Panc1 (cell line): ENCODE results near the gene CXorf49B. TPM values are rescaled to one million over a fixed set of nuclear protein-coding genes. Genes with fewer than 3 reads are reported as not detected.
"Not testable (repeated sequence)": the region's sequence is repeated elsewhere in the genome, so short reads cannot be mapped to it uniquely, and the experiment has no call there.

Source experiments
- ATAC-seq: fragments of 200-7000 bp; cut with Tn5 transposase; 2 replicates; pipeline ENCODE4 v1.9.1; 2020; ENCODE audit warnings: mild to moderate bottlenecking, moderate library complexity
- BruUV-seq: library from RNA; stranded (reverse); fragments of 400-500 nt; replicated peaks from 2 replicates; lab custom pipeline; 2021; lab: Mats Ljungman, UMichigan
- CTCF ChIA-PET: fragments of 300-600 bp; sonication (Branson Sonifier 250); formaldehyde crosslinking; loops from one replicate; lab custom pipeline; 2022; ENCODE audit warnings: antibody characterized with exemption; lab: Charles Lee
- POLR2A ChIA-PET: fragments of 300-600 bp; sonication (Branson Sonifier 250); formaldehyde crosslinking; loops from one replicate; lab custom pipeline; 2022; ENCODE audit warnings: antibody characterized with exemption; lab: Charles Lee
- DNase-seq: peaks from one replicate; pipeline ENCODE4 v3.0.0-alpha.2; 2010; ENCODE audit warnings: low read depth, low spot score
- H3K27ac ChIP-seq: 2 replicates; pipeline ENCODE4 v1.5.1; 2011; ENCODE audit warnings: mild to moderate bottlenecking, low read length, inconsistent platforms
- H3K27me3 ChIP-seq: fragments of 200-500 bp; sonication (Bioruptor generic); 2 replicates; pipeline ENCODE4 v1.6.0; 2014; ENCODE audit warnings: low read length, inconsistent platforms; ENCODE audit not compliant: control insufficient read depth, insufficient read depth
- H3K36me3 ChIP-seq: fragments of 200-500 bp; sonication (Bioruptor generic); 2 replicates; pipeline ENCODE4 v1.5.1; 2014; ENCODE audit warnings: inconsistent platforms, mild to moderate bottlenecking, low read length, moderate library complexity; ENCODE audit not compliant: control insufficient read depth, insufficient read depth
- H3K4me1 ChIP-seq: 2 replicates; pipeline ENCODE4 v1.5.1; 2011; ENCODE audit warnings: inconsistent platforms, mild to moderate bottlenecking, low read length, moderate library complexity; ENCODE audit not compliant: control insufficient read depth, insufficient read depth
- H3K4me3 ChIP-seq, 2 experiments: 2 replicates each; pipeline ENCODE4 v1.5.1; 2011 to 2012; ENCODE audit warnings: low read depth in 2 of 2, low read length in 2 of 2, mild to moderate bottlenecking in 2 of 2, inconsistent platforms in 1 of 2, moderate library complexity in 1 of 2
- H3K9me3 ChIP-seq: fragments of 200-500 bp; sonication (Bioruptor generic); 2 replicates; pipeline ENCODE4 v1.5.1; 2014; ENCODE audit warnings: low read depth, mild to moderate bottlenecking, inconsistent platforms, low read length, moderate library complexity; ENCODE audit not compliant: control insufficient read depth, insufficient read depth
- in situ Hi-C: cut with HindIII; loops from 2 replicates; pipeline ENCODE4 v1.10.0; 2016; ENCODE audit warnings: low sequenced_read_pairs, low pct_unique_long_range_greater_than_20kb
- intact Hi-C: fragments of 100-400 bp; cut with micrococcal nuclease; formaldehyde crosslinking; loops from one replicate; pipeline ENCODE4 v1.10.0; 2022; ENCODE audit not compliant: unreplicated experiment
- total RNA-seq: library from RNA; stranded (reverse); gene quantifications from one replicate; pipeline ENCODE4 v1.2.1, GENCODE V29; 2021; ENCODE audit not compliant: unreplicated experiment

The CXorf49B gene
- total RNA-seq, 1 experiment from 2014 or later = not detected

DNA sequence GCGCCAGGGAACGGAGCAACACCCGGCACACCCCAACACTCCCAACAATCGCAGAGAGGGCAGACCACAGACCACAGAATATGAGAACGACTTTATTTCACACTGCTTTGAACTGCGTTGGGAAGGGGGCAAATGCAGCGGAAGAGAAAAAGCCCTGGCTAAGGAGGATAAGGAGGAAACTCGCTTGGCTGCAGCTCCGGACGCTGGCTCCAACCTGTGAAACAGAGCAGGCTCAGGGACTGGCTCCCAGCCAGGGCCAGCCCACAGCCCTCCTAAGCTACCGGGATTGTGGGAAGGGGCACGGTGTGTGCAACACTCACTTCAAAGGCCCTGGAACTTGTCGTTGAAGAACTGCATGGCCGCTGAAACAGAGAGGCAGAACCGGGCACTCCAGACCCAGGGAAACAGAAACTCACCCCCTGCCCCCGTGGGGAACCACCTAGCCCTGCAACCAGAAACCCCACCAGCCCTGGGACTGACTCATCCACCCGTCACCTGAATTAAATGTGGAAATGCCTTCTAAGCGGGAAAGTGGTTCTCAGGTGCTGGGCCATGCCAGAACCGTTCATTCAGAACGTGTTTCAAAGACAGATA, 2.4 kb upstream of the CXorf49B start:
- DNase-seq, H3K4me1 ChIP-seq, POLR2A ChIA-PET, H3K27ac ChIP-seq, H3K4me3 ChIP-seq, CTCF ChIA-PET, intact Hi-C loops, BruUV-seq, ATAC-seq, H3K27me3 ChIP-seq, H3K9me3 ChIP-seq, in situ Hi-C loops, H3K36me3 ChIP-seq: not testable (repeated sequence)

DNA sequence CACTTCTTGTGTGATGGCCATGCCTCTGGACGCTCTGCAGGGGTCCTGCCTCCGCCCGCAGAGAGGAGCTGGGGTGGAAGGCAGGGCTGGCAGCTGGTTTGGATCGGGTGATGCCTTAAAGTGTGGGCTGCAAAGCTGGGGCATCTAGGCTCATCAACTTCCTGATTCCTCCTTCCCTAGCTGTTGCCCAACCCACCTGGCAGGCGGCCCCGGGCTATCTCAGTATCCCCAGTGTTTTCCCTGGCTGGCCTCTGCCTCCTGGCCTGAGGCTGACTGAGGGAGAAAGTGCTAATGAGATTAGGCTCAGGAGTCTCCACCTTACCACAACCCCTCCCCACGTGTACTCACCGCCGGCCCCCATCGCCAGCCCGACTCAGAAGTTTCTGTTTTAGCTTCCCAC, 1.7 kb downstream of the CXorf49B start:
- H3K4me1 ChIP-seq, H3K27ac ChIP-seq, ATAC-seq, H3K27me3 ChIP-seq, H3K4me3 ChIP-seq, H3K9me3 ChIP-seq, DNase-seq, BruUV-seq, in situ Hi-C loops, H3K36me3 ChIP-seq, CTCF ChIA-PET, intact Hi-C loops, POLR2A ChIA-PET: not testable (repeated sequence)

DNA sequence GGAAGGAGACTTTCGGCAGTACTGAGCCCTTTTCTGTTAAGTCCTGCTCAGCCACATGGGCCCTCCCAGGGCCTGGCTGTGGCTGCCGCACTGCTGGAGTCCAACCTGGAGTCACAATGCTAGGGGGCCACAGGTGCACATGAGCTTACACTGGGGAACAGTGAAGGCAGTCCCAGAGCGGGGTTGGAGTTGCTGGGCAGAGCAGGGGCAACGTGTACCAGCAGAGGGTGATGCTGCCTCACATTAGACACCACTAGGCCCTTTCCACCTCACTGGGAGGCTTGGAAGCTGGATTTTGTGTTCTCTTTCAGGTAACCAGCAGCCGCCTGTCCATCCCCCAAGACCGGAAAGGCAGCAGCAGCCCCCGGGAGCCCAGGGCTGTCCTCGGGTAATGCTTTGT, 2.5 kb downstream of the CXorf49B start:
- BruUV-seq, intact Hi-C loops, H3K4me1 ChIP-seq, CTCF ChIA-PET, H3K4me3 ChIP-seq, DNase-seq, H3K27ac ChIP-seq, POLR2A ChIA-PET, H3K36me3 ChIP-seq, H3K9me3 ChIP-seq, H3K27me3 ChIP-seq, in situ Hi-C loops: not testable (repeated sequence)
- peak; percentile 84 for ATAC-seq

DNA sequence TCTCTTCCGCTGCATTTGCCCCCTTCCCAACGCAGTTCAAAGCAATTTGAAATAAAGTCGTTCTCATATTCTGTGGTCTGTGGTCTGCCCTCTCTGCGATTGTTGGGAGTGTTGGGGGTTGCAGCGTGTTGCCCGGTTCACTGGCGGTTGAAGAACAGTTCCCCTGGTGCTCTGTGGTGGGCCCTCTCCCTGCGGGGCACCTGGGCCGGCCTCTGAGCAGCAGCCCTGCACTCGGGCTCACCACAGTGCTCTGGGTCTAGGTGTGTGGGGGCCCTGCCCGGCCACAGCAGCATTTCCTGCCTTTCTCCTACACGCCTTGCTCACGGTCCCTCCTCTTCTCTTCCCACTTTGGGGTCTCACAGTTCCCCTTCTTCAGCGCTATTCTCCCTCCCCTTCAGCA, 4.0 kb downstream of the CXorf49B start:
- BruUV-seq, H3K27ac ChIP-seq, H3K4me3 ChIP-seq, intact Hi-C loops, H3K27me3 ChIP-seq, in situ Hi-C loops, H3K9me3 ChIP-seq, H3K36me3 ChIP-seq, CTCF ChIA-PET, H3K4me1 ChIP-seq, ATAC-seq, POLR2A ChIA-PET, DNase-seq: not testable (repeated sequence)

DNA sequence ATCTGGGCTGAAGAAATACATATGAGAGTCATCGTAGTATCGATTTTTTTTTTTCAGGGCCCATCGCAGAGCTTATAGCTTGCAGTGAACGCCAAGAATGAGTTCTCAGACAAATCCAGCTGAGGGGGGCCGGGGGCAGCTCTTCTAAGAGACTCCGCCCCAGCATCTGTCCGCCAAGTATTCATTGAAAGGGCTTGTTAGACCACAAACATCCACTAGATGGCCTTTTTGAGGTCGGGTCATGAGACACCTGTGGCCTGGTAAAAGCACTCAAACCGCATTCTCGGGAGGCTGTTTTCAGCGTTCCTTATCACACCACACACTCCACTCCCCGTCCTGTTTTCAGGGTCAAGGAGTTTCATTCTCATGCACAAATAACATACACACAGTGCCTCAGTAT, 15.2 kb downstream of the CXorf49B start:
- H3K36me3 ChIP-seq, DNase-seq, H3K4me1 ChIP-seq, H3K27ac ChIP-seq, H3K9me3 ChIP-seq, H3K4me3 ChIP-seq, intact Hi-C loops, in situ Hi-C loops, H3K27me3 ChIP-seq, CTCF ChIA-PET, BruUV-seq, POLR2A ChIA-PET: not testable (repeated sequence)
- peak; percentile 62; the same call in 1 of the 2 replicates for ATAC-seq

DNA sequence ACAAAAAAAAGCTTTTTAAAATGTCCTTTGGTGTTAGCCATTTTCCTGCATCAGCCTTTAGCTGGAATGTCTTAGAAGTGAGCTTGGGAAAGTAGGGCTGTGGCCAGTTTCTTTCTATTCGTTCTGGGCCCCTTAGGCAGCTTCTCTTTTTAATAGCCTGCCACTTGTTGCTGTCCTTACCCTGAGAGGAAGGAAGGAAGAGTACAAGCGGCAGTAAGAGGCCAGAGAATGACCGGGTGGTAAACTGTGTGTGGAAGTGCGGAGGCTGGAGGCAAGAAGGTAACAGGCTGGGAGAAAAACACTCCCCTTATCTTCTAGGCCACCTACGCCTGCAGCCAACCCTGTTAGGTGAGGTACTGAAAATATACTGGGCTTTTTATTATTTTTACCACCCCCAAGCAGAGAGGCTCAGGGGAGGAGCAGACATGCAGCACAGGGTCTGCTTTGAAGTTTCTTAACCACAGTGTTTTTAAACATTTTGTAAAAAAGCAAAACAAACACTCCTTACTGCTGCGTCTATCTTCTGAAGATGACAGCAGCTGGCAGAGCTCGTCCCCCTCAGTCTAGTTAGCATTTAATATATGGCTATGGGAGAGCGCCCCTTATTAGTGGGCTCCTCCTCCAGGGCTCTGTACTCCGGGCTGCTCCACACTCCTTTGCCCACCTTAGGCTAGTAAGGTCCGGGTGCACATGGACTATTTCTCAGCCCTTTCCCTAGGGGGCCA, 19.2 kb downstream of the CXorf49B start:
- intact Hi-C loops, in situ Hi-C loops, BruUV-seq, H3K36me3 ChIP-seq, H3K4me3 ChIP-seq, H3K27me3 ChIP-seq, CTCF ChIA-PET, DNase-seq, ATAC-seq, H3K9me3 ChIP-seq, H3K27ac ChIP-seq, H3K4me1 ChIP-seq, POLR2A ChIA-PET: not testable (repeated sequence)

DNA sequence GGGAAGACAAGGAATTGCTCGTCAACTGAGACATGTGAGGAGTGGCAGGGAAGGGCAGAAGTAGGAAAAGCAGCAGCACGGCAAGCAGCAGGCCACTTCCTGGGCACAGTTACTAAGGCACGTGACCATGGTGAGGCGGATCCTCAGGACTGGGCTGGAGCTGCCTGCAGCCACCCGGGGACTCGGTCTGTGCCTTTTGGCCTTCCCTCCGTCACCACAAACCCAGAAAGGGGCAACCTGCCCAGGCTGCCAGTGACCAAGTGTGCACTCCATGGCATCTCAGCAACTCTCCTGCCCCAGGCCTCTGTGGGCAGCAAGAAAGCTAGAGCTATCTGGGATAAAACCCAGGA, 19.8 kb downstream of the CXorf49B start:
- DNase-seq, H3K27me3 ChIP-seq, H3K36me3 ChIP-seq, H3K9me3 ChIP-seq, H3K4me1 ChIP-seq, in situ Hi-C loops, CTCF ChIA-PET, intact Hi-C loops, H3K4me3 ChIP-seq, ATAC-seq, H3K27ac ChIP-seq, POLR2A ChIA-PET, BruUV-seq: not testable (repeated sequence)
